Skeletal muscle satellite cell (primary cell): ENCODE results near the gene PIEZO1.
"Not testable (repeated sequence)": the region's sequence is repeated elsewhere in the genome, so short reads cannot be mapped to it uniquely, and the experiment has no call there.

Experiments used
- H3K27me3 ChIP-seq: 2 replicates; pipeline ENCODE4 v1.7.0; 2013; ENCODE audit warnings: low read length; ENCODE audit not compliant: control insufficient read depth, insufficient read depth
- H3K36me3 ChIP-seq: 2 replicates; pipeline ENCODE4 v1.7.0; 2013; ENCODE audit warnings: mild to moderate bottlenecking, control low read depth, low read length; ENCODE audit not compliant: insufficient read depth
- H3K4me1 ChIP-seq: 2 replicates; pipeline ENCODE4 v1.7.0; 2013; ENCODE audit warnings: low read length; ENCODE audit not compliant: control insufficient read depth, insufficient read depth
- H3K4me2 ChIP-seq: 2 replicates; pipeline ENCODE4 v1.7.0; 2013; ENCODE audit warnings: mild to moderate bottlenecking, low read length
- H3K4me3 ChIP-seq: 2 replicates; pipeline ENCODE4 v1.7.0; 2013; ENCODE audit warnings: low read length
- H3K9ac ChIP-seq: 2 replicates; pipeline ENCODE4 v1.7.0; 2013; ENCODE audit warnings: mild to moderate bottlenecking, low read depth, low read length, moderate library complexity
- H3K9me3 ChIP-seq: replicated peaks from 2 replicates; pipeline ENCODE4 v1.7.0; 2013; ENCODE audit warnings: mild to moderate bottlenecking, control low read depth, low read length

PIEZO1 gene

DNA sequence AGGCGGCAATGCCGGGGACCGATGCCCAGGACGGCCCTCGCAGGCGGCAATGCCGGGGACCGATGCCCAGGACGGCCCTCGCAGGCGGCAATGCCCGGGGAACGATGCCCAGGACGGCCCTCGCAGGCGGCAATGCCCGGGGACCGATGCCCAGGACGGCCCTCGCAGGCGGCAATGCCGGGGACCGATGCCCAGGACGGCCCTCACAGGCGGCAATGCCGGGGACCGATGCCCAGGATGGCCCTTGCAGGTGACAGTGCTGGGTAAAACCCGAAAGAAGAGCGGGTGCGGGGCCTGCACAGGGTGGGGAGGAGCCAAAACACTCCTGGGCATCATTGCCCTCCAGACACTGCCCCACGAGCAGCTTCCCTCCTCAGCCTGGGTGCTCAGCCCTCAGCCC, 38.6 kb upstream of the PIEZO1 start:
- H3K4me1 ChIP-seq, H3K27me3 ChIP-seq, H3K36me3 ChIP-seq, H3K4me3 ChIP-seq, H3K9me3 ChIP-seq, H3K9ac ChIP-seq, H3K4me2 ChIP-seq: not testable (repeated sequence)

DNA sequence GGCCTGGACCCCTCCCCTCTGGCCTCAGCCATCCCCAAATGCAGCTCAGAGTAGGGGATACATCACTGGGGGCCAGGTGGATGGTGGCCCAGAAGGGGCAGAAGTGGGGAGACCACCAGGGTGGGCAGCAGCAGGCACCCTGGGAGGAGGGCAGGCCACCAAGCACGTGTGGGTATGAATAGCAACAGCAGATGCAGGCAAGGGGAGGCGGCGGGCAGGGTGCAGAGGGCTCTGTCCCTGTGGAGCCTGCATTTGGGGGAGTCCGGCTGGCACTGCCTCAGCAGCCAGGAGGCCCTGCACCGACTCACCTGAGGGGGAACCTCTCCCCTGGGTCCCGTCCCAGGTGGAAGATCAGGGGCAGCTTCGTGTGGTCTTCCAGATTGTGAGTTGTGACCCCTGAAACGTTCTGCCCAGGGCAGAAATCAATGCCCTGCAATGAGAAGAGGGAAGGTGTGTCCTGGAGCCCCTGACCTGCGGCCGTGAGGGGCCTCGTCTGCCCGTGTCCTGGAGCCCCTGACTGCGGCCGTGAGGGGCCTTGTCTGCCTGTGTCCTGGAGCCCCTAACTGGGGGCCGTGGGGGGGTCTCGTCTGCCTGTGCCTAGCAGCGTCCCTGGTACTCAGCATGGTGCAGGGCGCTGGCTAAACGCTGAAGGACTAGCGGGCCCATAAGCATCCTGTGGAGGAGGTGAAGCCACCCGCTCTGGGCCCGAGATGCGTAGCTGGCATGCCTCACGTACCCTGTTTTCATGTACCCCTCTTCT, 37.4 kb upstream of the PIEZO1 start:
- Histone ChIP-seq H3K9me3 (no peaks in the 10 kb centered on the region), H3K9ac (no peak overlapping the region), H3K4me2 (no peak overlapping the region), H3K27me3 (no peaks in the 10 kb centered on the region), H3K4me1 (no peaks in the 10 kb centered on the region), H3K36me3 (peaks cover 9% of the 10 kb centered on the region), H3K4me3 (no peak overlapping the region)

DNA sequence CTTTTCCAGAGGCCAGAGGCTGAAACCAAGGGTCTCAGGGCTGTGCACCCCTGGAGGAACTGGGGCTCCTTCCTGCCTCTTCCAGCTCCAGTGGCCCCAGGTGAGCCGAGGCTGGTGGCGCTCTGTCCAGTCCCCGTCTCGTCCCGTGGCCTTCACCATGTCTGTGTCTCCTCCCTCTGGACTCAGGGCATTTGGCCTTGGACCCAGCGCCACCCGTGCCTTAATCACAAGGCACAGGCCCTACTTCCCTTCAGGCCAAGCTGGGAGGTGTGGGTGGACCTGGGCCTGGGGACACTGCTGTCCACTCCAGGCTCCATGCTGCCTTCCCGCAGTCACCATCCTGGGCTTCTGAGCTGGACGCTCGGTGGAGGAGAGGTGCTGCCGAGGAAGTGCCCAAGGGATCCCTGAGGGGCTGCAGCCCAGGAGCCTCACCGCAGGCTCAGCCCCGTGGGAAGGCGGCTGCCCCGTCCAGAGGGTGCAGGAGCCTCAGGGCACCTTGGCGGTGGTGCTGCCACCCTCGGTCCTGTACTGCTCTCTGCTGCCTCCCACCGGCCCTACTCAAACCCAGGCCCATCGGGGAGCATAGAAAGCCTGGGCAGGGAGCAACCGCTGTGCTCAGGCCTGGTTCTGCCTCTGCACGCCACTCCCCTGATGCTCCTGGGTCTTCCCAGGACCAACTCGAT, 36.3 kb upstream of the PIEZO1 start:
- no peak overlapping the region for H3K4me3 ChIP-seq
- no peak overlapping the region for H3K9ac ChIP-seq
- H3K4me1 ChIP-seq, result no peaks in the 10 kb centered on the region
- H3K27me3 ChIP-seq, result no peaks in the 10 kb centered on the region
- peaks cover 9% of the 10 kb centered on the region for H3K36me3 ChIP-seq
- H3K9me3 ChIP-seq, result no peaks in the 10 kb centered on the region
- no peak overlapping the region for H3K4me2 ChIP-seq

DNA sequence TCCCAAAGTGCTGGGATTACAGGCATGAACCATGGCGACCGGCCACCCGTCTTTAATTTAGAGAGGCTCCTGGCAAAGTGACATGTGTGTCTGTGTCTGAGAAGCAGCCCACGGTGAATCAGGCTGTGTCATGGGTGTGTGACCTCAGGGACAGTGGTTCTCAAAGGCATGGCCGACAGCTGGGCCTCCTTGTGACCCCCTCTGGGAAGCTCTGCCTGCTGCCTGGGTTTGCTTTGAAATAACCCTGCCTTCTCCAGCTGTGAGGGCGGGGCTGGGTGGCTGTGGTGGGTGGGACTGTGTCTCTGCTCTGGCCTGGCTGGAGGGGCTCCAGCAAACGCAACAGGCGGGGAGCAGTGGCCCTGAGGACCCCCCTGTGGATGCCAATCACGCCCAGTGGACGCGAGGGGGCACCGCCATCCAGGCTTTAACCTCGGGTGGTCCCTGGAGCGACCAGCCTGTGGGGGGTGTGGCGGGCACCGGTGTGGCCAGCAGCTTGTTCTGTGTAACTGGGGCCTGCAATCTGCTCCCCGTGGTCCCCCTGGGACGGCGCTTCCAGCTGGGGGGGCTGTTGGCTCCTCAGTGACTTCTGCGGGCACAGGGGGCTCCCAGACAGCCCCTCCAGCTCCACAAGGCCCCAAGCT, 35.5 kb upstream of the PIEZO1 start:
- no peak overlapping the region for H3K4me2 ChIP-seq

GRCh38 chr16:88819126-88819525, 34.1 kb upstream of the PIEZO1 start:
- Histone ChIP-seq H3K9ac (no peak overlapping the region), H3K9me3 (no peaks in the 10 kb centered on the region), H3K4me2 (no peak overlapping the region), H3K27me3 (no peaks in the 10 kb centered on the region), H3K4me1 (no peaks in the 10 kb centered on the region), H3K36me3 (peaks cover 9% of the 10 kb centered on the region), H3K4me3 (no peak overlapping the region)

More for the DNA sequence above, 35.5 kb upstream of the PIEZO1 start:
- Histone ChIP-seq H3K9me3 (no peaks in the 10 kb centered on the region), H3K4me3 (no peak overlapping the region), H3K27me3 (no peaks in the 10 kb centered on the region), H3K36me3 (peaks cover 9% of the 10 kb centered on the region), H3K9ac (no peak overlapping the region), H3K4me1 (no peaks in the 10 kb centered on the region)

DNA sequence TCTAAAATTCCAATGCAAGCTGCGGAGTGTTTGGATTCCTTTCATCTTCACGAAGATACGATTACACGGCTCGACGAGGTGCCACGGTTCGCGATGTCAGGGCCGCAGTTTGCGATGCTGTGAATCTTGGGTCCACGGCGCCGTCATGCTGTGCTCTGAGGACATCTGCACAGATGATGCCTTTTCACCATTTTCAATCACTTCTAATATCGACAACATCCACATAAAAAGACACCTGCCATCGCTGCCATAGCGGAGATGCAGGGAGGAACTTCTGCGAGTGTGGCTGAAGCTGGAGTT, 33.5 kb upstream of the PIEZO1 start:
- Histone ChIP-seq H3K4me1 (no peaks in the 10 kb centered on the region), H3K4me2 (no peak overlapping the region), H3K9me3 (no peaks in the 10 kb centered on the region), H3K27me3 (no peaks in the 10 kb centered on the region), H3K4me3 (no peak overlapping the region), H3K36me3 (peaks cover 9% of the 10 kb centered on the region), H3K9ac (no peak overlapping the region)

DNA sequence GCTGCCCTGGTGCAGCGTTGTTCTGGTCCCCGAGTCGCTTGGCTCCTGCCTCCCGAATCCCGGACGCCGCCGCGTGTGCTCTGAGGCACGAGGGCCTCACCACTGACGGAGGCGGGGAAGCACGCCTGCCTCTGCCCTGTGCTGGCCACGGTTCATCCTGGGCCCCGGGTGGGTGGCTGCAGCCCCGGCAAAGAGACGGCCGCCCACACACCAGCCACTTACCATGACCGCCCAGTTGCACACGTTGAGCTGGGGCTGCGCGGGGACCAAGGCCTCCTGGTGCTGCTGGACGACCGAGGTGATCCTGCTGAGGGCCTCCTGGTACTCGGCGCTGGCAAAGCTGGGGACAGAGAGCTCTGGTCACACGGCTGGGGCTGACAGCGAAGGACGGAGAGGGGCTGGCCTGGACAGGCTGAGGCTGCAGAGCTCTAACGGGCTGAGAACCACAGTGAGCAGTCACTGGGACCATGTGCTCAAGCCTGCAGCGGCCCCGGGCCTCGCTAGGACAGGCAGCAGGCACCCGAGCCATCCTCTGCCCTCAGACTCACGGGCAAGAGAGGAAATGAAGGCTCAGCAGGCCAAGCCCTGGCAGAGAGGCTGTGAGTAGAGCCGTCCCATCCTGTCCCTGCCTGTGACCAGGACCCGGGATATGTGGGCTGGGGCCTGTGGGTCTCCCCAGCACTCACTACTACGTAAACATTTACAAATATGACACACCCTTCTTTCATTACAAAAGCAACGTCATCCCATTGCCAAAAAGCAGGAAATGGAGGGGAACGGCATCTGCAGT, 33.0 kb upstream of the PIEZO1 start:
- H3K27me3 ChIP-seq, result no peaks in the 10 kb centered on the region
- no peaks in the 10 kb centered on the region for H3K9me3 ChIP-seq
- H3K9ac ChIP-seq, result no peak overlapping the region
- H3K4me1 ChIP-seq, result peaks cover 2% of the 10 kb centered on the region
- no peak overlapping the region for H3K4me2 ChIP-seq
- H3K4me3 ChIP-seq, result no peak overlapping the region
- H3K36me3 ChIP-seq, result peaks cover 9% of the 10 kb centered on the region

GRCh38 chr16:88816736-88817535, 31.9 kb upstream of the PIEZO1 start:
- Histone ChIP-seq H3K9ac (no peak overlapping the region), H3K4me3 (no peak overlapping the region), H3K4me2 (no peak overlapping the region), H3K4me1 (peaks cover 9% of the 10 kb centered on the region), H3K27me3 (no peaks in the 10 kb centered on the region), H3K9me3 (no peaks in the 10 kb centered on the region), H3K36me3 (peaks cover 4% of the 10 kb centered on the region)

DNA sequence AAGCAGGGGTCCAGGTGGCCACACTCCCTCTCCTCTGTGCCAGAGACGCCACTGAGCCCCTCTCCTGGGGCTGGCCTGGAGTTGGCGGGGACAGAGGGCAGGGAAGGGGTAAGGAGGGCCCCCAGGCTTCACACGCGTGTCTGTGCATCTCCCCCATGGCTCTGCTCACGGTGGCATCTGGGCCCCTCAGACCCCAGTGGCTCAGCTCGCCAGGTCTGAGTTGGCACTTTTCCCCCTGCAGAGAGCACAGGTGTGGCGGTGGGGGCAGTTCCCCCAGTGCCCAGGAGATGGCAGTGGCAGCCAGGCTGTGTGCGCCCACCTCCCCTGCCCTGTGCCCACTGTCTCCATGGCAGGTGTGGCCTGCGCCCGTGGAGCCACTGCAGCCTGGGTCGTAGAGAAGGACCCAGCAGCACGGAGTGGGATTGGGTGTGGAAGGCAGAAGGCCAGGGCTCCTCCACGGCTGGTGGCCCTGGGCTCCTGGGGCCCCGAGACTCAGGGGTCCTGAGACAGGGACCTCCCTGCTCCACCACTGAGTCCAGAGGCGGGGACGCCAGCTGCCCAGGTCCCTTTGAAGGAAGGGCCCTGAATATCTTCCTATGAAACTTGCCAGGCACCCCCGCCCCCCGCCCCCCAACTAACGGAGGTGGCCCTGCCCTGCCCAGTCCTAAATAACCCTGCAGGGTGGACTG, 31.0 kb upstream of the PIEZO1 start:
- Histone ChIP-seq H3K4me1 (peaks cover 11% of the 10 kb centered on the region), H3K4me3 (no peak overlapping the region), H3K9me3 (no peaks in the 10 kb centered on the region), H3K4me2 (no peak overlapping the region), H3K9ac (no peak overlapping the region), H3K27me3 (no peaks in the 10 kb centered on the region), H3K36me3 (no peaks in the 10 kb centered on the region)

DNA sequence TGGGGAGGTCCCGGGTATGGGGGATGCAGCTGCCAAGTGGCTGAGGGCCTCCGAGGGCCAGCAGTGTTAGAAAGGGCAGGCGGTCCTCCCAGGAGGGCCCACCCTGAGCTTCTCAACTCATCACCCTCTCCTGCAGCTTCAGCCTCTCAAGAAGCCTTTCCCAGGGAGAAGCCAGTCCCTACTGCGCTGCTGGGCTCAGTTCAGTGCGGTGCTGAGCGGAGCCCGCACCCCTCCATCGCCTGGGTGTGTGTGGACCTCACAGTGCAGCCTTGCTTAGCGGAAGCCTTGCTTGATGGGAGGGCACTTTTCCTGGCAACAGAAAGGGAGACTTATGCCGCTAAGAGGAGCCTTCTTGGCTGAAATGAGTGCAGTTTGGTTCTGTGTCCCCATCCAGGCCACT, 30.2 kb upstream of the PIEZO1 start:
- Histone ChIP-seq H3K4me3 (no peak overlapping the region), H3K36me3 (no peaks in the 10 kb centered on the region), H3K9me3 (no peaks in the 10 kb centered on the region), H3K4me1 (peaks cover 19% of the 10 kb centered on the region), H3K27me3 (no peaks in the 10 kb centered on the region), H3K9ac (no peak overlapping the region), H3K4me2 (no peak overlapping the region)
